Stimulated activated CD4-positive, alpha-beta T cell treated with anti-CD3 and anti-CD28 coated beads, Interleukin-12 subunit alpha, Interleukin-12 subunit beta, amount 100 ng/mL, for 4 hours (primary cell): ENCODE data around the gene SDHB.

ENCODE experiments used
- DNase-seq: peaks from one replicate; pipeline ENCODE4 v3.0.0-alpha.2; 2020

SDHB gene

GRCh38 chr1:16981269-16981849, 72.5 kb downstream of the SDHB start:
- DNase-seq: no peak

- DNase-seq: no peak
These were observed 73.2 kb downstream of the SDHB start, which contains the start of gene MFAP2 for GRCh38 chr1:16980473-16981268. Gene MFAP2, minus strand, starts transcription at chr1:16980620. Its CDS starts 2,347 bp downstream, at chr1:16978273.

GRCh38 chr1:16979475-16980327, 74.1 kb downstream of the SDHB start:
- no peak for DNase-seq

DNA sequence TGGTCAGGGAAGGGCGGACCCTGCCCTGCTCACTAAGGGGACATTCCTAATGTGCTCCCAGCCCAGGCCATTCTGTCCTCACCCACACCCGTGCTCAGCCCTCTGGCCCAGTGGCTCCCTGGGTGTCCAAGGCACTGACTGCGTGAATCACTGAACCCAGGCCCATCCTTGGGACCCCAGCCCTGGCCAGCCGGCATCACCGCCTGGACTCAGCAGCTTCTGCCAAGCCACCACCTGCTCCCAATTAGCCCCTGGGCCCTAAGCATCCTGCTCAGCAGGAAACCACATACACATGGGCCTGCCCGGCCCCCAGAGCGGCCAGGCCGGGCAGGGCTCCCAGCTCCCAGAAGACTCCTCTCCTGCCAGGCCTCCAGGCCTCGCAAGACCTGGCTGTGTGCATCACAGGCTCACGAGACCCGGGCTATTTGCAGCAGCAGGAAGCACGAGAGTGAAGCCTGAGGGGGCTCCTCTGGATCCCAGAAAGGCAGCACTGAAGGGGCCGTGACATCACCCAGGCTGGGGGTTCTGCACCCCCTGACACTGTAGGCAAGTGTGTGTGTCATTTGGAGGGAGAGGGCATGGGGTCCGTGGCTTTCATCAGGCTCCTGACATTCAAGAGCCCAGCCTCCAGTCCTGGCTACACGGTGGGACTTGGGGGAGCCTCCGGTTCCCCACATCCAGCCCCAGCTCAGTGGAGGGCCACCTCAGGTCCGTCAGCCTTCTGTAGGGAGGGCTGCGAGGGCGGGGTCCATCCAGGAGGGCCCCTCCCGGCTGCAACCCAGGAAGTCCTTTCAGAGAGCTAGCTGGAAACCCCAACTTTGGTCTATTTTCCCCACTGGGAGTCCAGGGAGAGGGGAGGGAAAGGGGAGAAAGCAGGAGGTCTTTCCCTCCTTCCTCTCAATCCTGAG, 75.0 kb downstream of the SDHB start:
- DNase-seq: no peak

- DNase-seq: no peak
These were observed 75.7 kb downstream of the SDHB start for GRCh38 chr1:16978139-16978538.

- DNase-seq: no peak
These were observed 76.5 kb downstream of the SDHB start for GRCh38 chr1:16977377-16977776.

GRCh38 chr1:16976966-16977365, 76.9 kb downstream of the SDHB start:
- DNase-seq: no peak

GRCh38 chr1:16975838-16976237, 78.0 kb downstream of the SDHB start:
- DNase-seq: no peak

GRCh38 chr1:16975211-16975610, 78.6 kb downstream of the SDHB start:
- DNase-seq: no peak

DNA sequence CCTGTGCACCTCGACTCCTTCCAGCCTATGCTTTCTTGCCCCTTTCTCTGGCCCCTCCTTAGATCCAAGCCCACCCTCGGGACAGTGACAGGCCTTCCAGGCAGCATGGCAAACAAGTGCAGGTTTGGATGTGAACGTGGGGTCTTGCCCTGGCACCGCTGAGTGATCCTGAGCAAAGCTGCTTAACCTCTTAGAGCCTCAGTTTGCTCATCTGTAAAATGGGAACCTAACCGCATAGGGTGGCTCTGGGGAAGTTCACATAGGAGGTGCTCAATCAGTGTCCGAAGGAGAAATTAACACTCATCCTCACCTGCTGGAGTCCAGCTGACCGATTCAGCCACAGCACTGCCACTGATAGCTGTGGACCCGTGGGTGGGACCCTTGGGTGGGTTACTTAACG, 80.6 kb downstream of the SDHB start:
- DNase-seq: no peak

GRCh38 chr1:16972189-16972895, 81.5 kb downstream of the SDHB start:
- no peak for DNase-seq

DNA sequence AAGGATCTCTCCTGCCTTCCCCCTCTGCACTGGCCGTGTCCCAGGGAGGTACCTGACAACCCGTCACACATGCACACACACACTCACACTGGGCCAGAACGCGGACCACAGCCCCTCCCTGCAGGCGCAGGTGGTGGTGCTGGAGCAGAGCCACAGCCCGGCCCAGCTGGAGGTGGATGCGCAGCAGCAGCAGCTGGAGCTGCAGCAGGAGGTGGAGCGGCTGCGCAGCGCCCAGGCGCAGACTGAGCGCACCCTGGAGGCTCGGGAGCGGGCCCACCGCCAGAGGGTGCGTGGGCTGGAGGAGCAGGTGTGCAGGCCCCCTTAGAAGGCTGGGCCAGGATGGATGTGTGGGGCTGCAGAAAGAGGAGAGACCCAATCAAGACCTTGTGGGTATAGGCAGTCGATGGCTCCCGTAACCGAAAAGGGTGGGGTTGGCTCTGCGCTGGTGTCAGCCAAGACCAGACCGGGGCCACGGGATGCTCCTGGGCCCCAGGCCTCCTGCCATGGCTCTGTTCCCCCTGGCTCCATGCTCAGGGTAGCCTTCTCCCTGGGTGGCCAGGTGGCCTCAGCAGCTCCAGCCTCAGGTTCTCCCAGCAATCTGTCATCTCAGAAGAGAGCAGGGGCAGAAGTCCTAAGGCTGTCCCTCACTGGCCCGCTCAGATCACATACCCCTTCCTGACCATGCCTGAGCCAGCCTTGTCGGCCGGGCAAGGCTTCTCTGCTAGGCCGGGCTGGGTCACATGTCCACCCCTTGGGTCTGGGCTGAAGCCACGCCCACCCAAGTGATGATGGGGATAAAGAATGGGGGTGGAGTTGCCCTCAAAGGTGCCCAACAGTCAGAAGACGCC, 82.3 kb downstream of the SDHB start:
- DNase-seq: no peak

- no peak for DNase-seq
These were observed 83.5 kb downstream of the SDHB start for GRCh38 chr1:16970132-16970910.

DNA sequence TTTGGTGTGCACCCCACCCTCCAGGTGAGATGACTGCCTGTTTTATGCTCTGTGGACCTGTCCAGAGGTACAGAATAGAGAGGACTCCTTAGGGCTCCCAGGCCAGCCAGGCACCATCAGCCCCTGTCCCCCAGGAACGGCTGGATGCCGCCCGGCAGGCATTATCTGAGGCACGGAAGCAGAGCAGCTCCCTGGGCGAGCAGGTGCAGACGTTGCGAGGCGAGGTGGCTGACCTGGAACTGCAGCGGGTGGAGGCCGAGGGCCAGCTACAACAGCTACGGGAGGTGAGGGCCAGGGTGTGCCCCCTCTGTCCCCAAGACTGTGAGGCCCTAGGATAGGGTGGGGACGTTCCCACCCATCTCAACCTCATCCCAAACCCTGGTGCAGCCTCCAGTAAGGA, 84.2 kb downstream of the SDHB start:
- DNase-seq: no peak

GRCh38 chr1:16969057-16969611, 84.7 kb downstream of the SDHB start:
- no peak for DNase-seq
